ENCODE results near the gene CHRNA5. TPM values are rescaled to one million over a fixed set of nuclear protein-coding genes. Genes with fewer than 3 reads are reported as not detected.

Gene CHRNA5
- total and polyA plus RNA-seq, 4 donors = 0.25 to 1.6 (median 0.62) TPM

DNA sequence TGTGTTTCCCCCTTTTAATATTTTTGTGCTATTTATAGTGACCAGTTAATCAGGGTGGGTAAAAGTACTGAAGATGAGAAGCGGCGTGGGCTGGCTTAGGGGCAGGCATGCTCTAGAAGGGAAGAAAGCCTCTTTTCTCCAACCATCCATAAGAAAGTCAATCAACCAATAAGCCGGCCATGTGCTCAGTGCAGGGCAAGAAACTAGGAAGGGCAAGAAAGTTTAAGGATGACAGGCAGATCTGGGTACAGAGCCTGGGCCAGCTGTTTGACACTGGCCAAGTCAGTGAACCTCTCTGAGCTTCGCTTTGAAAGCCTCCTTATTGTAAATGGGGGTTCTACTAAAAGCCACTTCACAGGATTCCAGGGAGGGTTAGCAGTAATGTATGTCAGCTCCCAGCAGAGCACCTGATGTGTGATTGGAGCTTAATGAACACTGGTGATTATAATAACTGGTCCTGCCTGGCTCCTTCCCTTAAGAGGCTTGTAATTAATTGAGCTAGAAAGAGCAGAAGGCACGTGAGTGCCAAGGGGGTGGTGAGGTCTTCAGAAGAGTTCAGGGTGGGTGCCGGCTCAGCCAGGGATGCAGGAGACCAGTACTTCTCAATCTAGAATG is 61.2 kb downstream of the CHRNA5 start:
- intact Hi-C loops (cut with DNase I) = no loop called here
- no peak overlapping the region for H3K27ac ChIP-seq (ENCODE audit: low read depth in 1 of 2, low read length in 2 of 2)
- no peaks in the 10 kb centered on the region for H3K36me3 ChIP-seq (ENCODE audit: control insufficient read depth in 1 of 2, insufficient read depth in 2 of 2, low read length in 1 of 2)
- H3K4me3 ChIP-seq (ENCODE audit: low read length in 2 of 2) = no peak overlapping the region
- DNase-seq (no peak), ATAC-seq (ENCODE audit: low FRiP score) (no peak)
- whole genome bisulfite sequencing, 2 donors = 82 to 85% methylated on average over 6 of the region's 6 CpGs
- H3K9me3 ChIP-seq (ENCODE audit: control insufficient read depth, low read length) = no peaks in the 10 kb centered on the region
- H3K27me3 ChIP-seq (ENCODE audit: control insufficient read depth in 1 of 2, insufficient read depth in 2 of 2, low read length in 1 of 2) = no peaks in the 10 kb centered on the region
- H3K4me1 ChIP-seq (ENCODE audit: control insufficient read depth in 1 of 2, insufficient read depth in 2 of 2, low read length in 2 of 2) = no peaks in the 10 kb centered on the region

DNA sequence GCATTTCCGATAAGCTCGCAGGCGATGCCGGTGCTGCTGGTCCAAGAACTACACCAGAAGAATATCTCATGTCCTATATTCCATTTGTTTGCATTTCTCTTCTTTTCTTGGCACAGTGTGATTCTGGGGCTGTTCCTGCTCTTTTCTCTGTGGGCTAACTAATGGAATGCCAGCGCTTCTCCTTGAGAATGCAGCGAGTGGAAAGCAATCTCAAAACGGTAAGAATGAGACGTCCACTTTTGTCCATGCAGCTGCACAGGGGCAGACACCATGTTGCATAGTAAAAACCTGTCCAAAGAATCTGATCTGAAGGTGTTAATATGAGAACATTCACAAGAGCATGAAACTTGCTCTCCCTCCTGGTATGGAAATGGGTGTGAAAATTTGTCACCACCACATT is 62.0 kb downstream of the CHRNA5 start:
- DNase-seq (no peak), ATAC-seq (ENCODE audit: low FRiP score) (no peak)
- Histone ChIP-seq H3K9me3 (ENCODE audit: control insufficient read depth, low read length) (no peaks in the 10 kb centered on the region), H3K27ac (ENCODE audit: low read depth in 1 of 2, low read length in 2 of 2) (no peak overlapping the region), H3K27me3 (ENCODE audit: control insufficient read depth in 1 of 2, insufficient read depth in 2 of 2, low read length in 1 of 2) (no peaks in the 10 kb centered on the region), H3K4me1 (ENCODE audit: control insufficient read depth in 1 of 2, insufficient read depth in 2 of 2, low read length in 2 of 2) (no peaks in the 10 kb centered on the region), H3K36me3 (ENCODE audit: control insufficient read depth in 1 of 2, insufficient read depth in 2 of 2, low read length in 1 of 2) (no peaks in the 10 kb centered on the region), H3K4me3 (ENCODE audit: low read length in 2 of 2) (no peak overlapping the region)
- 20 to 32% methylated on average over 8 of the region's 8 CpGs for WGBS, 2 donors
- intact Hi-C loops (cut with DNase I) = no loop called here

DNA sequence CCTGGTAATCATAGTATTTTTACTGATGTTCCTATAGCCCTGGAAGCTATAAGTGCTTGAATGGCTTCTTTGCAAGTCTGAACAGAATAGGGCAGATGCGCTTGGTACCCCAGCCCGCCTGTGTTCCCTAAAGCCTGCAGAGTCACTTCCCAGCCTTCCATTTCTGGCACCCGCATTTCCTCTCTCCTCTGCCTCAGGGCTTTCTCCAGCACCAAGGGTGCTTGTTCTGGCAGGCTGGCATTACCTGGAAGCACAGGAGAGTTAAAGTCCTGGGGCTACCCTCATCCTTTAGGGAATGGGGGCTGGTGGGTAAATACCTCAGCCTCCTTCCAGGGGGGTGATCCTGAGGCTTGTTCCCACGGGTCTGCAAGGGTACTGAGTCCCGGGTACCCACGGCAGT is 62.9 kb downstream of the CHRNA5 start:
- Histone ChIP-seq H3K9me3 (ENCODE audit: control insufficient read depth, low read length) (no peaks in the 10 kb centered on the region), H3K4me1 (ENCODE audit: control insufficient read depth in 1 of 2, insufficient read depth in 2 of 2, low read length in 2 of 2) (no peaks in the 10 kb centered on the region), H3K27me3 (ENCODE audit: control insufficient read depth in 1 of 2, insufficient read depth in 2 of 2, low read length in 1 of 2) (no peaks in the 10 kb centered on the region), H3K4me3 (ENCODE audit: low read length in 2 of 2) (no peak overlapping the region), H3K36me3 (ENCODE audit: control insufficient read depth in 1 of 2, insufficient read depth in 2 of 2, low read length in 1 of 2) (no peaks in the 10 kb centered on the region), H3K27ac (ENCODE audit: low read depth in 1 of 2, low read length in 2 of 2) (no peak overlapping the region)
- DNase-seq (no peak), ATAC-seq (ENCODE audit: low FRiP score) (no peak)
- intact Hi-C loops (cut with DNase I) = no loop called here
- WGBS, 2 donors = 72 to 76% methylated on average over 6 of the region's 6 CpGs

DNA sequence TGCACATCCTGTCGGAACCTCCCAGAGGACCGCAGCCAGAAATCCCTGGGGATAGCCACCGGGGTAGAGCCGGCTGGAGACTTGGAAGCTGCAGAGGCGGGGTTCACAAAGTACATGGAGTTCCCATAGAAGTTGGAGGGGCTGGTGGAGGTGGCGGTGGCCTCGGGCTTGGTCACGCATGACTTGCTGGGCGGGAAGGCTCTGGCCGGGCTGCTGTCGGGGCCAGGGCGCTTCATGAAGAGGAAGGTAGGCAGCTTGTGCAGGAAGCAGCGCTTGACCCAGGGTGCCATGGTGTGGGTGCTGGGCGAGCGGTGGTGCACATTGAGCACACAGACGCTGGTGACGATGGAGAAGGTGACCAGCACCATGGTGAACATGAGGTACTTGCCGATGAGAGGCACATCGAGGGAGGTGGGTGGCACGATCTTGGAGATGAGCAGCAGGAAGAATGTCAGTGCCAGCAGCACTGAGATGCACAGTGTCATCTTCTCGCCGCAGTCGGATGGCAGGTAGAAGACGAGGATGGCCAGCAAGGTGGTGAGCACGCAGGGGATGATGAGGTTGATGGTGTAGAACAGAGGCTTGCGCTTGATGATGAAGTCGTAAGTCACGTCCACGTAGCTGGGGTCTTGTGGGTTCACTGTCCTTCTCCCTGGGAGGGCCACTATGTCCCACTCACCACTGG is 63.9 kb downstream of the CHRNA5 start:
- intact Hi-C loops (cut with DNase I) = no loop called here
- peak in 1 of 2 donors; percentile 70 for DNase-seq

DNA sequence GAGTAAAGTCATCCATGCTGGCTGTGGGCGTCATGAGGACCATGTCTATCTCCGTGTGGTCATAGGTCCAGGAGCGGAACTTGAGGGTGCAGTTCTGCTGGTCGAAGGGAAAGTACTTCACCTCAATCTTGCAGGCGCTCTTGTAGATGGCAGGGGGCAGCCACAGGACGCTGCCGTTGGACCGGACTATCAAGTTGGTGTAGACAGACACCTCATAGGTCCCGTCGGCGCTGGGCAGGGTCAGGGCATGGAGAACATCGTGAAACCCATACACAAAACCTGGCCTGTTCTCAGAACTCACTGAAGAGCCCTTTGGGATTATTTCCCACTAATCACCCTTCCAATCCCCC is 64.4 kb downstream of the CHRNA5 start:
- no peaks in the 10 kb centered on the region for H3K36me3 ChIP-seq (ENCODE audit: control insufficient read depth in 1 of 2, insufficient read depth in 2 of 2, low read length in 1 of 2)
- H3K27ac ChIP-seq (ENCODE audit: low read depth in 1 of 2, low read length in 2 of 2) = no peak overlapping the region
- H3K9me3 ChIP-seq (ENCODE audit: control insufficient read depth, low read length) = no peaks in the 10 kb centered on the region
- no peak overlapping the region for H3K4me3 ChIP-seq (ENCODE audit: low read length in 2 of 2)
- DNase-seq (peak in 1 of 2 donors; percentile 66), ATAC-seq (ENCODE audit: low FRiP score) (no peak)
- no peaks in the 10 kb centered on the region for H3K27me3 ChIP-seq (ENCODE audit: control insufficient read depth in 1 of 2, insufficient read depth in 2 of 2, low read length in 1 of 2)
- WGBS, 2 donors = 93 to 94% methylated on average over 12 of the region's 12 CpGs
- no peaks in the 10 kb centered on the region for H3K4me1 ChIP-seq (ENCODE audit: control insufficient read depth in 1 of 2, insufficient read depth in 2 of 2, low read length in 2 of 2)
- intact Hi-C loops (cut with DNase I) = no loop called here

More for the DNA sequence above, 63.9 kb downstream of the CHRNA5 start:
- Histone ChIP-seq H3K4me1 (ENCODE audit: control insufficient read depth in 1 of 2, insufficient read depth in 2 of 2, low read length in 2 of 2) (no peaks in the 10 kb centered on the region), H3K27ac (ENCODE audit: low read depth in 1 of 2, low read length in 2 of 2) (no peak overlapping the region), H3K36me3 (ENCODE audit: control insufficient read depth in 1 of 2, insufficient read depth in 2 of 2, low read length in 1 of 2) (no peaks in the 10 kb centered on the region), H3K27me3 (ENCODE audit: control insufficient read depth in 1 of 2, insufficient read depth in 2 of 2, low read length in 1 of 2) (no peaks in the 10 kb centered on the region), H3K4me3 (ENCODE audit: low read length in 2 of 2) (no peak overlapping the region), H3K9me3 (ENCODE audit: control insufficient read depth, low read length) (no peaks in the 10 kb centered on the region)
- ATAC-seq (ENCODE audit: low FRiP score) = no peak
- WGBS, 2 donors = 86 to 87% methylated on average over 29 of the region's 29 CpGs

DNA sequence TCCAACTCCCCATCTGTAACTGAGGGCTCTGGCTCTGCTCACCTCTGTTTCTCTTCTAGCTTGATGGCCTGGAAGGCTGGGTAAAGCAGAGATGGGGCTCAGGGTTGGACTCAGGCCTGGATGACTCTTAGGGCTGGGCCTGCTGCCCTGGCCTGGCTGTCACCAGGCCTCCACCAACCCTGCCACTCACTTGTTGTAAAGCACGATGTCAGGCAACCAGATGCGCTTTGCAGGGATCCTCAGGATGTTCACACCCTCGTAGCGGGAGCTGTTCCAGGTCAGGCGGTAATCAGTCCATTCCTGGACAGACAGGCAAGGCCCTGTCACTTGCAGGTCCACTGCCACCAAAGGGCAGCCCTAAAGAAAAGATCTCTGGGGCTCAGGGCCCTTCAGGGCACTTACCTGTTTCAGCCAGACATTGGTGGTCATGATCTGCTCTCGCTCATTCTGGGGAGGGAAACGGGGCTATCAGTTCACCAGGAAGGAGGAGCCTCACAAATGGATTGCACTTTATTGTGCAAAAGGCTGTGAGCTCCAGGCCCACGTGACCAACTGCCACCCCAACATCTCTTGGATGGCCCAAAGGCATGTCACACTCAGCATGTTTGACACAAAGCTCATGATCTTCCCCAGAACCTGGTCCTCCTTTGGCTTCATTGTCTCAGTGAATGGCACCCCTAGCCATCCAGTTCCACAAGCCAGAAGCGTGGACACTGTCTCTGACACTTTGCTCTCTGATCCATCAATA is 65.7 kb downstream of the CHRNA5 start:
- no peaks in the 10 kb centered on the region for H3K36me3 ChIP-seq (ENCODE audit: control insufficient read depth in 1 of 2, insufficient read depth in 2 of 2, low read length in 1 of 2)
- H3K4me1 ChIP-seq (ENCODE audit: control insufficient read depth in 1 of 2, insufficient read depth in 2 of 2, low read length in 2 of 2) = no peaks in the 10 kb centered on the region
- no peaks in the 10 kb centered on the region for H3K27me3 ChIP-seq (ENCODE audit: control insufficient read depth in 1 of 2, insufficient read depth in 2 of 2, low read length in 1 of 2)
- ATAC-seq (ENCODE audit: low FRiP score) (no peak), DNase-seq (no peak)
- H3K4me3 ChIP-seq (ENCODE audit: low read length in 2 of 2) = no peak overlapping the region
- no peaks in the 10 kb centered on the region for H3K9me3 ChIP-seq (ENCODE audit: control insufficient read depth, low read length)
- 88 to 89% methylated on average over 9 of the region's 9 CpGs for WGBS, 2 donors
- H3K27ac ChIP-seq (ENCODE audit: low read depth in 1 of 2, low read length in 2 of 2) = no peak overlapping the region
- intact Hi-C loops (cut with DNase I) = no loop called here

DNA sequence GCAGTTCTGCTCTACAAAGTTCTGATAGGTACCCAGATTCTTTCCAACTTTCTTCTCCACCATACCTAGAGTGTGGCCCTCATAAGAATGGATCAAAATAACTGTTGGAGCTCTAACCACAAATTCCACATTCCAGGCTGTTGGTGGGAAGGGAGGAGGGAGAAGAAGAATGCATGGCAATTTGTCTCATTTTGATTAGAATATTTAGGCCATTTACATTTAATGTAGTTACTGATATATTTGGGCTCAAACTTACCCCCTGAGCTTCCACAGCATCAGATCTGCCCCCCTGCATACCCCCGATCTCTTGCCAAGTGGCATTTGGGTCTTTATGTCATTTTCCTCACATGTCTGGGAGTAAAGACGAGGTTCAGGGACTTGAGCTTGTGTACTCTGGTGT is 68.0 kb downstream of the CHRNA5 start:
- DNase-seq (no peak), ATAC-seq (ENCODE audit: low FRiP score) (no peak)
- WGBS, 2 donors = 90 to 95% methylated on average over 2 of the region's 2 CpGs
- Histone ChIP-seq H3K4me3 (ENCODE audit: low read length in 2 of 2) (no peak overlapping the region), H3K9me3 (ENCODE audit: control insufficient read depth, low read length) (no peaks in the 10 kb centered on the region), H3K4me1 (ENCODE audit: control insufficient read depth in 1 of 2, insufficient read depth in 2 of 2, low read length in 2 of 2) (no peaks in the 10 kb centered on the region), H3K27me3 (ENCODE audit: control insufficient read depth in 1 of 2, insufficient read depth in 2 of 2, low read length in 1 of 2) (no peaks in the 10 kb centered on the region), H3K27ac (ENCODE audit: low read depth in 1 of 2, low read length in 2 of 2) (no peak overlapping the region), H3K36me3 (ENCODE audit: control insufficient read depth in 1 of 2, insufficient read depth in 2 of 2, low read length in 1 of 2) (no peaks in the 10 kb centered on the region)
- intact Hi-C loops (cut with DNase I) = no loop called here

DNA sequence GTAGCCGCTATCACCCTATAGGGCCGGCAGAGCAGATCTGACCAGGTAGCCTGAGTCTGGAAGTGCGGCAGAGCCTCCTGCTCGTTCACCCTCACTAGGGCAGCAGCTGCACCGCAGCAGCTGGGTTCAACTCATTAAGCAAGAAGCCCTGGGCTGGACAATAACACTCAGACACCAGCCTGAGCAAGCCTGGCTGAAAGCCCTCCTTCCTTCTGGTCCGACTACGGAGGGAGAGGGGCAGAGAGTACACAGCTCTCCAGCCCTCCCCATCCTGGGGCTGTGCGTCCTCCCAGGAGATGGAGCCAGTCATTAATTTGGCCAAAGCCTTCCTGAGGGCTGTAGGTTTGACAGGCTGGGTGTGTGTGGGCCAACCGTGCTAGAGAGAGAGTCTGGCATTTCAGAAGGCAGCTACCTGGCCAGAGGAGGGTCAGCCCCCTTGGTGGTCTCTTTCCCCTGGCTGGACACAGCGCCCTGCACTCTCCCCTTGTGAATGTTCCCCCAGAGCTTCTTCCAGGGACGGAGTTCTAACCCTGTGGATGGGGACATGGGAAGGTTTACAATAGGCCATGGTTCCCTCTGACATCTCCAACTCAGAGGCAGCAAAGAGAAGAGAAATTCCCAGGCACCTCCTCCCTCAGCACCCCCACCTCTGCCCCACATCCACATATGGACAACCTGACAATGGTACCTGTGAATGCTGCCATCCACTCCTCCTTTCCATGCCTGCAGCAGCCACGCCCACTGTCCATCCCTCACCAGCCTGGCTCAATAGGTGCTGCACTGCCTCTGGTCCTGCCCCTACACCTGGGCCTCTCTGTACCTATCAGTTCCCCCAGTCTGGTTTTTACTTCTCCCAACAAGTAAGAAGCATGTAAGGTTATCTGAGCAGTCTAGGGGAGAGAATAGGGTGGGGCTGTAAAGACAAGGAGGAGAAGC is 69.2 kb downstream of the CHRNA5 start:
- 81 to 84% methylated on average over 12 of the region's 12 CpGs for WGBS, 2 donors

More for the DNA sequence above, 69.2 kb downstream of the CHRNA5 start:
- no peak for DNase-seq
- intact Hi-C loops (cut with DNase I) = no loop called here
- no peak overlapping the region for H3K4me3 ChIP-seq (ENCODE audit: low read length in 2 of 2)
- no peak for ATAC-seq (ENCODE audit: low FRiP score)
- H3K9me3 ChIP-seq (ENCODE audit: control insufficient read depth, low read length) = no peaks in the 10 kb centered on the region
- no peaks in the 10 kb centered on the region for H3K4me1 ChIP-seq (ENCODE audit: control insufficient read depth in 1 of 2, insufficient read depth in 2 of 2, low read length in 2 of 2)
- no peaks in the 10 kb centered on the region for H3K36me3 ChIP-seq (ENCODE audit: control insufficient read depth in 1 of 2, insufficient read depth in 2 of 2, low read length in 1 of 2)
- H3K27ac ChIP-seq (ENCODE audit: low read depth in 1 of 2, low read length in 2 of 2) = no peak overlapping the region
- H3K27me3 ChIP-seq (ENCODE audit: control insufficient read depth in 1 of 2, insufficient read depth in 2 of 2, low read length in 1 of 2) = no peaks in the 10 kb centered on the region

All from aorta (tissue), 5 donors.